WI38 (cell line): Measurements from ENCODE around the gene HOXC6.
A peak's percentile ranks its signal among the peaks of the same experiment; 100 is the strongest.

Experiments used
- H3K4me3 ChIP-seq: 2 replicates; pipeline ENCODE4 v1.5.1; 2011; ENCODE audit warnings: low read depth, mild to moderate bottlenecking, control low read depth, low read length
- CTCF ChIP-seq: IDR thresholded peaks from 2 replicates; pipeline ENCODE4 v1.5.1; 2012; ENCODE audit warnings: low read depth, mild to moderate bottlenecking, control low read depth, low read length

Gene HOXC6

GRCh38 chr12:53986686-53987483 lies 41.4 kb upstream of the HOXC6 start:
- no peak for TF ChIP-seq CTCF
- no peak overlapping the region for H3K4me3 ChIP-seq

GRCh38 chr12:53987787-53988230 lies 40.4 kb upstream of the HOXC6 start:
- TF ChIP-seq CTCF: no peak

GRCh38 chr12:53988541-53989226 lies 39.6 kb upstream of the HOXC6 start:
- no peak for TF ChIP-seq CTCF
- no peak overlapping the region for H3K4me3 ChIP-seq

More at GRCh38 chr12:53987787-53988230, 40.4 kb upstream of the HOXC6 start:
- no peak overlapping the region for H3K4me3 ChIP-seq

GRCh38 chr12:53989227-53990113 lies 38.8 kb upstream of the HOXC6 start:
- TF ChIP-seq CTCF: 0 out of 2 replicates have a peak, but pooled peaks have one; percentile 22
- no peak overlapping the region for H3K4me3 ChIP-seq

GRCh38 chr12:53990311-53991076 lies 37.7 kb upstream of the HOXC6 start:
- no peak for TF ChIP-seq CTCF
- H3K4me3 ChIP-seq: no peak overlapping the region

- H3K4me3 ChIP-seq: no peak overlapping the region
- TF ChIP-seq CTCF: no peak
Measured at GRCh38 chr12:53991077-53991460, 37.2 kb upstream of the HOXC6 start.
